Measurements from ENCODE around the gene GRM1.

Gene GRM1

GRCh38 chr6:146028851-146029572 lies at the start of gene GRM1:
TSS of gene GRM1 (plus strand) at chr6:146029062. CDS start at chr6:146029518, 456 bp downstream.
- no peak for DNase-seq (ENCODE audit: low read depth)

GRCh38 chr6:146009338-146009737 lies 19.5 kb upstream of the GRM1 start:
- no peak for DNase-seq (ENCODE audit: low read depth)

GRCh38 chr6:146014233-146014632 lies 14.6 kb upstream of the GRM1 start:
- DNase-seq (ENCODE audit: low read depth) = no peak

- DNase-seq (ENCODE audit: low read depth) = no peak
Measured at GRCh38 chr6:146017672-146018071, 11.2 kb upstream of the GRM1 start.

GRCh38 chr6:146026873-146027272 lies 2.0 kb upstream of the GRM1 start:
- DNase-seq (ENCODE audit: low read depth) = no peak

- no peak for DNase-seq (ENCODE audit: low read depth)
Measured at GRCh38 chr6:146027586-146028251, 1.1 kb upstream of the GRM1 start.

GRCh38 chr6:146028252-146028795 lies 538 bp upstream of the GRM1 start:
- DNase-seq (ENCODE audit: low read depth) = no peak

GRCh38 chr6:146029573-146030184 lies 817 bp downstream of the GRM1 start:
- DNase-seq (ENCODE audit: low read depth) = no peak

- no peak for DNase-seq (ENCODE audit: low read depth)
Measured at GRCh38 chr6:146032387-146032786, 3.5 kb downstream of the GRM1 start.

GRCh38 chr6:146040360-146040759 lies 11.5 kb downstream of the GRM1 start:
- DNase-seq (ENCODE audit: low read depth) = no peak

- DNase-seq (ENCODE audit: low read depth) = no peak
Measured at GRCh38 chr6:146041282-146041681, 12.4 kb downstream of the GRM1 start.

- no peak for DNase-seq (ENCODE audit: low read depth)
Measured at GRCh38 chr6:146047371-146047770, 18.5 kb downstream of the GRM1 start.

GRCh38 chr6:146050168-146050567 lies 21.3 kb downstream of the GRM1 start:
- no peak for DNase-seq (ENCODE audit: low read depth)

GRCh38 chr6:146056506-146056905 lies 27.6 kb downstream of the GRM1 start:
- no peak for DNase-seq (ENCODE audit: low read depth)

GRCh38 chr6:146065690-146066089 lies 36.8 kb downstream of the GRM1 start:
- DNase-seq (ENCODE audit: low read depth) = no peak

- no peak for DNase-seq (ENCODE audit: low read depth)
Measured at GRCh38 chr6:146066506-146066905, 37.6 kb downstream of the GRM1 start.

- no peak for DNase-seq (ENCODE audit: low read depth)
Measured at GRCh38 chr6:146071781-146072180, 42.9 kb downstream of the GRM1 start.

- no peak for DNase-seq (ENCODE audit: low read depth)
Measured at GRCh38 chr6:146077992-146078391, 49.1 kb downstream of the GRM1 start.

GRCh38 chr6:146087386-146087785 lies 58.5 kb downstream of the GRM1 start:
- no peak for DNase-seq (ENCODE audit: low read depth)

GRCh38 chr6:146090474-146090873 lies 61.6 kb downstream of the GRM1 start:
- no peak for DNase-seq (ENCODE audit: low read depth)

GRCh38 chr6:146092961-146093686 lies 64.3 kb downstream of the GRM1 start:
- DNase-seq (ENCODE audit: low read depth) = no peak

- no peak for DNase-seq (ENCODE audit: low read depth)
Measured at GRCh38 chr6:146095481-146095880, 66.6 kb downstream of the GRM1 start.

Measured in stimulated activated CD8-positive, alpha-beta memory T cell treated with anti-CD3 and anti-CD28 coated beads, Interleukin-12 subunit alpha, Interleukin-12 subunit beta, amount 100 ng/mL, for 4 hours (primary cell).